ENCODE data around the gene MFNG. TPM values are rescaled to one million over a fixed set of nuclear protein-coding genes. Genes with fewer than 3 reads are reported as not detected.
A peak's percentile ranks its signal among the peaks of the same experiment; 100 is the strongest.

MFNG gene
- total RNA-seq, 3 donors from 2014 or later: 9.4 to 20.6 (median 17.8) TPM

DNA sequence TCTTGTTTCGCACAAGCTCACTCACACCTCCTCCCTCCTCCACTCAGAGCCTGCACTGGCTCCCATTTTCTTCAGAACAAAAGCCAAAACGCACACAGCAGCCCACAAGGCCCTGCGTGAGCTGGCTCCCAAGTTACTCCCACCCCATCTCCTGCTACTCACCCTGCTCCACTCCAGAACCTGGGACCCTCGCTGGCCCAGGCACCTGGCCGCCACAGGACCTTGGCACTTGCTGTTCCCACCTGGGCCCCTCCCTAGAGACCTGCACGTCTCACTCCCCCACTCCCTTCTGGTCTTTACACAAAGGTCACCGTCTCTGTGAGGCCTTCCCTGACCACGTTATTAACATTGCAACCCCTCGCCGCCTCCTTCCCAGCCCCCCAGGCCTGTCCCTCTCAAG, 945 bp upstream of the MFNG start:
- no peak overlapping the region for H3K27ac ChIP-seq
- H3K4me1 ChIP-seq: peaks cover 0 to 5% of the 10 kb centered on the region in 2 donors
- intact Hi-C loops (cut with DNase I; ENCODE audit: low total_unique reads): no loop called here
- H3K9me3 ChIP-seq: no peaks in the 10 kb centered on the region
- H3K27me3 ChIP-seq: no peaks in the 10 kb centered on the region
- no peak overlapping the region for H3K4me3 ChIP-seq
- TF ChIP-seq, protein P1, sequence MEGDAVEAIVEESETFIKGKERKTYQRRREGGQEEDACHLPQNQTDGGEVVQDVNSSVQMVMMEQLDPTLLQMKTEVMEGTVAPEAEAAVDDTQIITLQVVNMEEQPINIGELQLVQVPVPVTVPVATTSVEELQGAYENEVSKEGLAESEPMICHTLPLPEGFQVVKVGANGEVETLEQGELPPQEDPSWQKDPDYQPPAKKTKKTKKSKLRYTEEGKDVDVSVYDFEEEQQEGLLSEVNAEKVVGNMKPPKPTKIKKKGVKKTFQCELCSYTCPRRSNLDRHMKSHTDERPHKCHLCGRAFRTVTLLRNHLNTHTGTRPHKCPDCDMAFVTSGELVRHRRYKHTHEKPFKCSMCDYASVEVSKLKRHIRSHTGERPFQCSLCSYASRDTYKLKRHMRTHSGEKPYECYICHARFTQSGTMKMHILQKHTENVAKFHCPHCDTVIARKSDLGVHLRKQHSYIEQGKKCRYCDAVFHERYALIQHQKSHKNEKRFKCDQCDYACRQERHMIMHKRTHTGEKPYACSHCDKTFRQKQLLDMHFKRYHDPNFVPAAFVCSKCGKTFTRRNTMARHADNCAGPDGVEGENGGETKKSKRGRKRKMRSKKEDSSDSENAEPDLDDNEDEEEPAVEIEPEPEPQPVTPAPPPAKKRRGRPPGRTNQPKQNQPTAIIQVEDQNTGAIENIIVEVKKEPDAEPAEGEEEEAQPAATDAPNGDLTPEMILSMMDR (IDR thresholded peaks at IDR 0.05): no peak
- no peak for DNase-seq (ENCODE audit: low spot score in 2 of 2)
- H3K36me3 ChIP-seq: no peaks in the 10 kb centered on the region

DNA sequence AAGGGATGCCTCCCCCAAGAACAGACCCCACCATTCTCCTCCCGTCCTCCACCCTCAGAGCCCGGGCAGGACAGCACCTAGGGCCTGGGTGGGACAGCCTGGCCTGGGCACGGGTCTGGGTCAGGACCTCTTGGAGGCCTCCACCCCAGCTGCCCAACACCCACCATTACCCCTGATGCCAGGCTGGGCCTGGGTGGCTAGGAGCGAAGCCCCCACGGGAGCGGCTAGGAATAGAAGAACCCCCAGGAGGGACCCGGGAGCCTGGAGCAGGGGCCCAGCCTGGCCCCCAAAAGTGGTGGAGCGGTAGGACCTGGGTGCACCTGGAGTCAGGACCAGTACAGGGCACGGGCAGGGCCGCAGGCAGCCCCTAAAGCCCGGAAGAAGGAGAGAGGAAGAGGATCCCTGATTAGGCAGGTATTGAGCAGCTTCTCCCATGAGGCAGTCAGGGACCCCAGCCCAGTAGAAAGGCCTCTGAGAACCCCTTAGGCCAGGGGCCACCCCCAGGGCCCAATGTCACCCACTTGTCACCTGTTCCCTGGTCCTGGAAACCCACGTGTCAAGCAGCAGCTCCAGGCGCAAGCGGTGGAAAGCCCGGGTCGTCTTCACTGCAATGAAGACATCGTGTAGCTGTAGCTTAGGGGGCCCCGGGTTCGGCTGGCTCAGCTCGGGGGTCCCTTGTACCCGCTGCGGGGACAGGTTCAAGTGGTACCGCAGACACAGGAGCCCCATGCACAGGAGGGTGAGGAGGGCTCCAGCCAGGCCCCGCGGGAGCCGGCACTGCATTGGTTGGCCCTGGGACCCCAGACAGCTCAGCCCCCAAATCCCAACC, 575 bp downstream of the MFNG start:
- Histone ChIP-seq H3K27ac (peak overlapping the region in 1 of 2 donors; percentile 82), H3K4me3 (peak overlapping the region; percentile 40 to 62 (median 44)), H3K4me1 (peaks cover 0 to 5% of the 10 kb centered on the region in 2 donors), H3K9me3 (no peaks in the 10 kb centered on the region), H3K36me3 (no peaks in the 10 kb centered on the region), H3K27me3 (no peaks in the 10 kb centered on the region)
- TF ChIP-seq, protein P1 (IDR thresholded peaks at IDR 0.05): no peak
- no peak for TF ChIP-seq POLR2AphosphoS5 (IDR thresholded peaks at IDR 0.05)
- TF ChIP-seq POLR2A (IDR thresholded peaks at IDR 0.05): no peak
- intact Hi-C loops (cut with DNase I; ENCODE audit: low total_unique reads): no loop called here
- no peak for DNase-seq (ENCODE audit: low spot score in 2 of 2)

DNA sequence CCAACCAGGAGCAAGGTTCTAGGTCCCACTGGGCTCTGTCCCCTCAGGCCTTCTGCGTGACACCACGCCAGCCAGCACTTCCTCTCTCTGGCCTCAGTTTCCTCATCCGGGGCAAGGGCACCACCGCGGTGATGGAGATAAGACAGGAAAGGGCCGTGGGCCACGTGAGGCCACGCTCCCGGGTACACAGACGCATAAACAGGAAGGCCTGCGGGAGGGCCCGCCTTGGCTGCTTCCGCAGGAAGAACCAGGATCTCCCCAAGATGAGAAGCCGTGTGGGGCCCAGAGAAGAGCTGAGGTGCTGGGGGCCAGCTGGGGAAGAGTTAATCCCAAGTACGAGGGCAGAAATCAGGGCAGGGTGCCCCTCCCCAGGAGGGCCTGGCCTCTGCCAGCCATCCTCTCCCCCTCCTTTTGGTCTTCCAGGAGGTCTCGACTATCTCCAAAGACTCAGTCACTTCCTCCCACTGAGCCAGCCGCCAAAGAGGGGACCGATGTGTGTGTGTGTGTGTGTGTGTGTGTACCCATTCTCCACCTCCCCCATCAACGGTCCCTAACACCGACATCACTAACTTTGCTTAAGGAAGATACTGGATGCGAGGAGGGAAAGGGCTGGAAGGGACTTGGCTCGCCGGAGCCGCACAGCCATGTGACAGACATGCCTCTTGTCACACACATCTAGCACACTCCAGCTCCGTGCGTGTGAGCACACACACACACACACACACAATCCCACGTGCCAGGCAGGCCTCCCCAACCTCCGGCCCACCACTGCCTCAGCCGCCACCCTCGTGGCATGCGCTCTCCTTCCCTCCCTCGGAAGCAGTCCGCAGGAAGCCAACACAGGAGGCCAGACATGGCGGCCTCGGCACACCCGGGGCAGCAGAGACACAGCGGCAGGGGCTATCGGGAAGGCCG, 1.4 kb downstream of the MFNG start:
- Histone ChIP-seq H3K36me3 (no peaks in the 10 kb centered on the region), H3K4me3 (peak overlapping the region; percentile 40 to 62 (median 44)), H3K9me3 (no peaks in the 10 kb centered on the region), H3K27ac (peak overlapping the region; percentile 10 to 82), H3K27me3 (no peaks in the 10 kb centered on the region), H3K4me1 (peaks cover 0 to 5% of the 10 kb centered on the region in 2 donors)
- peak in 1 of 2 donors; percentile 55 for DNase-seq (ENCODE audit: low spot score in 2 of 2)
- intact Hi-C loops (cut with DNase I; ENCODE audit: low total_unique reads): no loop called here
- TF ChIP-seq, protein P1 (IDR thresholded peaks at IDR 0.05): no peak
- no peak for TF ChIP-seq POLR2A (IDR thresholded peaks at IDR 0.05)
- peak in 2 of 3 donors; percentile 37 to 43 for TF ChIP-seq POLR2AphosphoS5 (IDR thresholded peaks at IDR 0.05)

DNA sequence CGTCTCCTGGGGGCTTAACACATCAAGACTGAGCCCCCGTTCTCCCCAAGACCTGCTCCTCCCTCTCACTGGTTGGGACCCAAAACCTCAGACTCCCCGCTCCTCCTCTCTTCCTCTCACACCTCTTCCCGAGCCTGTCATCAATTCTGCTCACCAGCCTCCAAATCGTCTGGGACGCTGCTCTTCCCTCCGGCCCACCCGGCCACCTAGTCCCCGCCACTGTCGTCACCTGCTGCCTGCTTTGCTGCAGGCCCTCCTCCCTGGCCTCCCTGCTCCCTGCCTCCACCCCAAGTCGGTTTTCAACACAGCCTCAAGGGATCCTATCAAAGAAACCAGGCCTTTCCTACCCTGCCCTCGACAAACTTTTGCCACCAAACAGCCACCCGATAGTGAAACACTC, 3.1 kb downstream of the MFNG start:
- Histone ChIP-seq H3K4me3 (no peak overlapping the region), H3K4me1 (peaks cover 0 to 5% of the 10 kb centered on the region in 2 donors), H3K27me3 (no peaks in the 10 kb centered on the region), H3K27ac (no peak overlapping the region), H3K9me3 (no peaks in the 10 kb centered on the region), H3K36me3 (no peaks in the 10 kb centered on the region)
- TF ChIP-seq POLR2AphosphoS5 (IDR thresholded peaks at IDR 0.05): no peak
- TF ChIP-seq, protein P1 (IDR thresholded peaks at IDR 0.05): no peak
- no peak for TF ChIP-seq POLR2A (IDR thresholded peaks at IDR 0.05)
- intact Hi-C loops (cut with DNase I; ENCODE audit: low total_unique reads): no loop called here
- no peak for DNase-seq (ENCODE audit: low spot score in 2 of 2)
